Natural killer cell (primary cell): Measurements from ENCODE around the gene CACNA1S. TPM values are rescaled to one million over a fixed set of nuclear protein-coding genes. Genes with fewer than 3 reads are reported as not detected.

Experiments
- ATAC-seq, 3 donors: fragments of 150-1000 bp in 2 of 3; fragments of 200-7000 bp in 1 of 3; cut with Tn5 transposase; 1 replicate in 1 of 3; 2 replicates in 2 of 3; pipeline ENCODE4 v1.10.0; 2021; ENCODE audit warnings: mild to moderate bottlenecking in 2 of 3, moderate library complexity in 2 of 3
- DNase-seq, 2 donors: peaks; one replicate each; pipeline versions ENCODE4 v3.0.0 to v3.0.0-alpha.2; 2013 to 2021; ENCODE audit warnings: mixed read lengths in 1 of 2
- H3K27ac ChIP-seq: one replicate; pipeline ENCODE4 v1.5.1; 2013; ENCODE audit warnings: mild to moderate bottlenecking, low read length
- H3K27me3 ChIP-seq: one replicate; pipeline ENCODE4 v1.6.1; 2013; ENCODE audit warnings: low read length; ENCODE audit not compliant: control insufficient read depth, insufficient read depth
- H3K36me3 ChIP-seq: one replicate; pipeline ENCODE4 v1.6.1; 2013; ENCODE audit warnings: low read length; ENCODE audit not compliant: control insufficient read depth, insufficient read depth
- H3K4me1 ChIP-seq: one replicate; pipeline ENCODE4 v1.6.1; 2013; ENCODE audit warnings: low read length; ENCODE audit not compliant: control insufficient read depth, insufficient read depth
- H3K4me3 ChIP-seq: one replicate; pipeline ENCODE4 v1.5.1; 2013; ENCODE audit warnings: low read length
- H3K9me3 ChIP-seq: one replicate; pipeline ENCODE4 v1.6.1; 2013; ENCODE audit warnings: low read length; ENCODE audit not compliant: control insufficient read depth, insufficient read depth
- H3K27ac Mint-ChIP-seq, 2 donors: one replicate each; pipeline ENCODE4 v1.8.0; 2022; ENCODE audit warnings: mild to moderate bottlenecking in 2 of 2, mixed read lengths in 2 of 2, moderate library complexity in 1 of 2
- H3K27me3 Mint-ChIP-seq, 2 donors: one replicate each; pipeline ENCODE4 v1.8.0; 2022; ENCODE audit warnings: low read depth in 2 of 2, mixed read lengths in 2 of 2
- H3K36me3 Mint-ChIP-seq: one replicate; pipeline ENCODE4 v1.8.0; 2022; ENCODE audit warnings: mixed read lengths
- H3K4me1 Mint-ChIP-seq, 2 donors: one replicate each; pipeline ENCODE4 v1.8.0; 2022; ENCODE audit warnings: mixed read lengths in 2 of 2
- H3K4me3 Mint-ChIP-seq: one replicate; pipeline ENCODE4 v1.8.0; 2022; ENCODE audit warnings: mild to moderate bottlenecking, moderate library complexity, mixed read lengths
- H3K9me3 Mint-ChIP-seq, 2 donors: one replicate each; pipeline ENCODE4 v1.8.0; 2022; ENCODE audit warnings: mixed read lengths in 2 of 2
- CTCF ChIP-seq: fragments of 200-600 bp; IDR thresholded peaks from one replicate; pipeline ENCODE4 v1.8.0; 2022; ENCODE audit warnings: antibody characterized with exemption
- whole genome bisulfite sequencing: methylation state at CpG from one replicate; pipeline ENCODE4 v1.1.7; 2013; ENCODE audit warnings: missing lambda C conversion rate; ENCODE audit not compliant: insufficient coverage; 5-methylcytosine and 5-hydroxymethylcytosine counted together
- intact Hi-C: fragments of 100-400 bp; cut with micrococcal nuclease; formaldehyde crosslinking; loops from one replicate; pipeline ENCODE4 v1.14.2; 2022
- total RNA-seq, 4 donors: library from RNA; stranded (reverse); fragments of 120-200 nt in 1 of 4; gene quantifications; one replicate each; pipeline versions ENCODE4 v1.2.3 to v1.2.4, GENCODE V29; 2013 to 2022

The CACNA1S gene
- total RNA-seq, 3 donors from 2014 or later (not counting 1 experiment from before 2014, with no cell fraction given) = not detected

GRCh38 chr1:201103666-201104065 lies 8.6 kb downstream of the CACNA1S start:
- no peaks in the 10 kb centered on the region for H3K4me1 ChIP-seq
- DNase-seq = no peak
- no peak for ATAC-seq
- H3K9me3 ChIP-seq = no peaks in the 10 kb centered on the region
- no peaks in the 10 kb centered on the region for H3K27me3 ChIP-seq
- Mint-ChIP-seq H3K4me3 (no peak overlapping the region), H3K4me1 (no peaks in the 10 kb centered on the region), H3K27ac (no peak overlapping the region), H3K36me3 (no peaks in the 10 kb centered on the region), H3K9me3 (no peaks in the 10 kb centered on the region), H3K27me3 (no peaks in the 10 kb centered on the region)
- no peak for TF ChIP-seq CTCF
- no peak overlapping the region for H3K4me3 ChIP-seq
- H3K36me3 ChIP-seq = no peaks in the 10 kb centered on the region
- intact Hi-C loops = no loop called here
- 91% methylated on average over 9 of the region's 9 CpGs for WGBS
- H3K27ac ChIP-seq = no peak overlapping the region

- Mint-ChIP-seq H3K36me3 (no peaks in the 10 kb centered on the region), H3K27me3 (peaks cover 8 to 9% of the 10 kb centered on the region in 2 donors), H3K4me3 (no peak overlapping the region), H3K27ac (no peak overlapping the region), H3K9me3 (no peaks in the 10 kb centered on the region), H3K4me1 (no peaks in the 10 kb centered on the region)
- 85% methylated on average over 10 of the region's 12 CpGs for WGBS
- Histone ChIP-seq H3K9me3 (no peaks in the 10 kb centered on the region), H3K36me3 (no peaks in the 10 kb centered on the region), H3K27me3 (no peaks in the 10 kb centered on the region), H3K27ac (no peak overlapping the region), H3K4me1 (no peaks in the 10 kb centered on the region), H3K4me3 (no peak overlapping the region)
- intact Hi-C loops = no loop called here
- ATAC-seq = no peak
- DNase-seq = no peak
- no peak for TF ChIP-seq CTCF
These were observed 11.9 kb downstream of the CACNA1S start for GRCh38 chr1:201100169-201100930.

- Histone ChIP-seq H3K27me3 (no peaks in the 10 kb centered on the region), H3K36me3 (no peaks in the 10 kb centered on the region), H3K9me3 (no peaks in the 10 kb centered on the region), H3K27ac (no peak overlapping the region), H3K4me3 (no peak overlapping the region), H3K4me1 (no peaks in the 10 kb centered on the region)
- Mint-ChIP-seq H3K27me3 (peaks cover 8 to 9% of the 10 kb centered on the region in 2 donors), H3K4me1 (no peaks in the 10 kb centered on the region), H3K27ac (no peak overlapping the region), H3K9me3 (no peaks in the 10 kb centered on the region), H3K36me3 (no peaks in the 10 kb centered on the region), H3K4me3 (no peak overlapping the region)
- DNase-seq (no peak), ATAC-seq (no peak)
- intact Hi-C loops = no loop called here
- TF ChIP-seq CTCF = no peak
- 74% methylated on average over 5 of the region's 5 CpGs for WGBS
These were observed 13.1 kb downstream of the CACNA1S start for GRCh38 chr1:201098992-201099677.
